VCaP (cell line): ENCODE results near the gene NKX2-2.

Experiments used
- H3K27ac ChIP-seq: fragments of 450-650 bp; 2 replicates; pipeline ENCODE4 v1.5.1; 2017
- TF ChIP-seq, protein P1 (sequence below): fragments of 450-650 bp; conservative IDR thresholded peaks from 2 replicates; pipeline ENCODE4 v1.5.1; 2017; ENCODE audit warnings: mild to moderate bottlenecking, moderate library complexity

Gene NKX2-2

DNA sequence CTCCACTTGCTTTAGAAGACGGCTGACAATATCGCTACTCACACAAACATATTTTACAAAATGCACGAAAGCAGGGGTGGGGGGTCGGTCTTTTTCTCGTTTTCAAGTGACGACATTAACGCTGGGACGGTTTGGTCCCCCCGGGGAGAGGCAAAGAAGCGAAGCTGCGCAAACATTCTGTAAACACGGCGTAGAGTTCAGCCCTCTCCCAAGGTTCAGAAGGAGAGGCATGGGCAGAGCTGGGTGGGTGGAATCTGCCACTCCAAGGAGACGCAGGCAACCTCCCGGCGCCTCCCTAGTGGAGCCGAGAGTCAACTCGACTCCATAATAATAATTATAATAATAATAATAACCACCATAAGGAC is 2.4 kb downstream of the NKX2-2 start:
- no peak overlapping the region for H3K27ac ChIP-seq

DNA sequence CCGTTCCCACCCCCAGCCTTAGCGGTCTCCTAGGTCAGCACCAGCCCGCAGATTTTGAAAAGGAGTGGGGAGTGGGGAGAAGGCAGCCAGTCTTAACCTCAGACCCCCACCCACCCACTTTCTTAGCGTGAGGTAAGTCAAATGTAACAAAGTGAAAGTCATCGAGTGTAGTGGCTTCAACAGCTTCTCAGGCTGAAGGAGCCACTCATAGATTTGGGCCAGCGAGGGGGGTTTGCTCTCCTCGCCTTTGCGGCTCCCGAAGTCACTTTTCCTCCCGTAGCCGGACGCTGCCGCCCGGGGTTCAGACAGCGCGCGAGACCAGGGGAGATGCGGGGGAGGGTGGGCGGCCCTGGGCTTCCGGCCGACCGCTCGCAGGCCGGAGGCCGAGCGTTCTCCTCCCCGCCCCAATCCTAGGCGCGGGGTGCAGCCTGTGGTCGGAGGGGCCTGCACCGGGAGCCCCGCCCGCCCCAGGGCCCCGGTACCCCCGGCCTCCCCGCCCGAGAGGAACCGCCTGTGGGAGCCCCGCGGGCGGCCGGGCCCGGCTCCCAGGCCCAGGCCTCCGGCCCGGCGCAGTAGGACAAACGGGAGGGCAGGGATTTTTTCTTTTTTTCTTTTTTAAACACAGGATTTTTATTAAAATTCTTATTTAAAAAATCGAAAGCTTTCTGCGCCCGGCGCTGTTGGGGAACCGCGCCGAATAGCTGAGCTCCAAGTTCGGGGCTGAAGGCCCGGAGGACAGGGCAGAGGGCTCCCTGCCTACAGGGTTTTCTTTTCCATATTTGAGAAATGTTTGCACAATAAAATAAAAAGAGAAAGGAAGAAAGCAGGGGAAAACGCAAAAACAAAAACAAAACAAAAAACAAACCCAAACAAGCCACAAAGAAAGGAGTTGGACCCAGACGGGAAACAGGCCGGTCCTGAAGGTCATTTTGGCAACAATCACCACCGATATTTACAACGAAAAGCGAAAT is 3.2 kb downstream of the NKX2-2 start:
- TF ChIP-seq, protein P1, sequence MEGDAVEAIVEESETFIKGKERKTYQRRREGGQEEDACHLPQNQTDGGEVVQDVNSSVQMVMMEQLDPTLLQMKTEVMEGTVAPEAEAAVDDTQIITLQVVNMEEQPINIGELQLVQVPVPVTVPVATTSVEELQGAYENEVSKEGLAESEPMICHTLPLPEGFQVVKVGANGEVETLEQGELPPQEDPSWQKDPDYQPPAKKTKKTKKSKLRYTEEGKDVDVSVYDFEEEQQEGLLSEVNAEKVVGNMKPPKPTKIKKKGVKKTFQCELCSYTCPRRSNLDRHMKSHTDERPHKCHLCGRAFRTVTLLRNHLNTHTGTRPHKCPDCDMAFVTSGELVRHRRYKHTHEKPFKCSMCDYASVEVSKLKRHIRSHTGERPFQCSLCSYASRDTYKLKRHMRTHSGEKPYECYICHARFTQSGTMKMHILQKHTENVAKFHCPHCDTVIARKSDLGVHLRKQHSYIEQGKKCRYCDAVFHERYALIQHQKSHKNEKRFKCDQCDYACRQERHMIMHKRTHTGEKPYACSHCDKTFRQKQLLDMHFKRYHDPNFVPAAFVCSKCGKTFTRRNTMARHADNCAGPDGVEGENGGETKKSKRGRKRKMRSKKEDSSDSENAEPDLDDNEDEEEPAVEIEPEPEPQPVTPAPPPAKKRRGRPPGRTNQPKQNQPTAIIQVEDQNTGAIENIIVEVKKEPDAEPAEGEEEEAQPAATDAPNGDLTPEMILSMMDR = no peak
- H3K27ac ChIP-seq = no peak overlapping the region

More for the DNA sequence above, 2.4 kb downstream of the NKX2-2 start:
- TF ChIP-seq, protein P1 = no peak

DNA sequence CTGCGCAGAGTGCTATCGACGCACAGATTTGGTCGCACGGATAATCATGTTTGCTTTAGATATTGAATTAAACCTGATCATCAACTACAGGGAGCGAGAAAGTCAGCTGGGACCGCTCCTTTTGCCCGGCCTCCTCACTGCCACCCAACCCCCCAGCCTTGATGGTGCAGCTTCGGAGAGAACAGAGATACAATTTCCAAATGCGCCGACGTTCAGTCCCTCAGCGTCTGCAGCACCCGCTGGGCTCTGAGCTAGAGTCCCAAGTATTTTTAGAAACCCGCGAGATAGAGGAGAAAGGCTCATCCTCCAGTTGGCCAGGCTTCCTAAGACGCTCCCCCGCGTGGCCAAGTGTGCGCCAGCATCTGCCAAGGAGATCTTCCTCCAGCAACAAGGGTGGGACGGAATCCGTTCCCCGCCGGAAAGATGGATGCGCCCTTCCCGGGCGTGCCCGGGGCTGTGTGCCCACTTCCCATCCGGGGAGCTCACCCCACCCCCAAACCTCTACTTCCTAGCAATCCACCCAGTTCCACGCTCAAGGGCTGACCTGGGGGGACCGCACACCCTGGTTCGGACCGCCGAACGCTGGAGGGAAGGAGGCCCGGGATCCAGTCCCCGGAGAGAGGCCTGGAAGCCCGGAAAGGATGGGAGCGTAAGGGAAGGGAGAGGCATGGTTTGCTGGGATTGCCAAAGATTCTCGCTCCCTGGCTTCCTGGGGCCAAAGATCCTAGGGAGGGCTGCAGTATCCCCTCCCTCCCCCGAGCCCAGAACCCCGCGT is 4.1 kb downstream of the NKX2-2 start:
- no peak overlapping the region for H3K27ac ChIP-seq
- TF ChIP-seq, protein P1 = no peak

DNA sequence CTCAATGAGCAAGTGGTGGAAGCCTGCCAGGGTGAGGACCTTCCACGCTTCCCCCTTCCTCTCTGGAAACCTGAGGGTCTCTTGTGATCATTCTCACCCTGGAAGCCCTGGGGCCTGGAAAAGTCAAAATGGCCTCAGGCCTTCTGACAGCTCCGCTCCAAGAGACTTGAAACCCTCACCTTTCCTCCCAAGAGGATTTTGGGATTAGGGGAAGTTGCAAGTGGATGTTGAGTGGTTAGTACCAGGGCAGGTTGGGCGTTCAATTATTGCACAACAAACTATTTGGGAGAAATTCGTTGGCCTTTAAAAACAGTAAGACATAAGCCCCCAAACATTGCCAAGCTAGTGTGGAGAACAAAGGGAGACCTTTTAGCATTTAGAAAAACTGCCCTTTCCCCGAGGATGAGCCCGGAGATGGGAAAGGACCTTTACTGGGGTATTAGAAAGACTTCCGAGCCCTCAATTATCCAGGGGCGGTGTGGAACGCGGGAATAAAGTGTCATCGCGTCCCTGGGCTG is 4.7 kb downstream of the NKX2-2 start:
- TF ChIP-seq, protein P1 = no peak
- no peak overlapping the region for H3K27ac ChIP-seq

DNA sequence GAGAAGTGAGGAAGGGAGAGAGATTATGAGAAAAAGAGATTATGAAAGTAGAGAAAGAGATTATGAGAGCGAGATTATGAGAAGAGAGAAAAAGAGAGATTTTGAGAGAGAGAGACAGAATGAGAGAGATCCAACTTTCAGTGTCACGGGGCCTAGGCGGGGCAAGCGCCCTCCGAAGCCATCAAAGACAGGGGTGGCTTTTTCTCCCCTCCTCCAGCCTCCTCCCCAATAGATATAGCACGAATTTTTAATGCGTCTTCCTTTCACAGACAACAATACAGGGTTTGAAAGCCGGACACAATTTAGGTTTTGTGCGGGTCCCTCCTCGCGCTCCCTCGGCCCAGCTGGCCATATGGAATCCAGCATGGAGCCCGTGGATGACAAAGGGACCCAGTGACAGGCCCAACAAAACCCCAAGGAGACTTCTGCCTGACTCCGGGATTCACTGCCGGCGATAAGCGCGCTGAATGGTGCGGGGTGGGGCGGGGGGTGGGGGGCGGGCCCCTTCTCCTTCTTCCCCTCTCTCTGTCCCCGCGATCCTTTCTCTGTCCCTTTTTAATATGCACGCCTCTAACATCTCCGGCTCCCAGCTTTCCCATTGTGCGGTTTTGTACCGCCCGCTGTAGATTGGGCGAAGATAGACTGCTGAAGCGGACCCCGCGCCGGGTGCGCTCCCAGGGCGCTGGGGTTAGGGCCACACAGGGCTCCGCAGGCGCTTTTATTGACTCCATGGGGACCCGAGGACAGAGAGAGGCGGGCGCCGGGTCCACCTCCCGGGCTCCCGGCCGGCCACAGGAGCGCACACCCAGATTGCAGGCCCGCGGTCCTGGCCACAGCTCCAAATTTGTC is 5.4 kb downstream of the NKX2-2 start:
- TF ChIP-seq, protein P1 = no peak
- no peak overlapping the region for H3K27ac ChIP-seq

DNA sequence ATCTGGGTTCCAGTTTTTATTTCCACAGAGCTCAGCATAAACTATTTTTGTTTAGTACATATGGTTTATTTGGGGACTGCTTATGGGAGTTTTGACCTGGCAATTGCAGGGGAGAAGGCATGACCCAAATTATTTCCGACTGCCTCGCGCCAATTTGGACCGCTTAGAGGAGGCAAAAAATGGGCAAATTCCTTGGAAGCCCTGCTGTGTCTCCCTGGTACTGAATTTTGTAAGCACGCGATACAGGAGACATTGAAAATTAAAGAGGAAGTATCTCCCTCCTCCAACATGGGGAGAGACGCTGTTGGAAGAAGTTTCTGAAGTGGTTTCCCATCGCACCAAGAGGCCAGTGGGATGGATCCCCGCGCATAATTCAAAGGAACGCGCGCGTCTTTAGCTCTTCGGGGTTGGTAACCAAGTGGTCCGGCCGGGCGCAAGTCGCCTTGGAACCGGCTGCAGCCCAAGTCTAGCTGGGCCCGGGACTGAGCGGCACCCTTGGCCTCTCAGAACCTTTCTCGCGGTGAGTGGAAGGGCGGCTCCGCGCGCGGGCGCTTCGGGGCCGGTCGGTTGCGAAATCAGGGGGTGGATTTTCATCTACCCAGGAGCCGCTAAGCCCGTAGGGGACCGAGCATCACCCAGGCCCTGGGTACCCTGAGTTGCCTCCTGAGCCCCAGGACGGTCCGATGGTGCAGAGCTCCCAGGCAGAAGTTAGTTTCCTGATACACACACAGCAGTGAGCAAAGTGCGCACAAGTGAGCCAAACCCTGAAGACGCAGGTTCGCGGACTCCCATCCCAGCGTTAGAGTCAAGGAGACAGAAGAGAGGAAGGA is 6.2 kb downstream of the NKX2-2 start:
- TF ChIP-seq, protein P1 = no peak
- H3K27ac ChIP-seq = no peak overlapping the region
